H9 (cell line): ENCODE results near the gene SCNN1B. TPM values are rescaled to one million over a fixed set of nuclear protein-coding genes. Genes with fewer than 3 reads are reported as not detected.

Source experiments
- DNase-seq: peaks from one replicate; pipeline ENCODE4 v3.0.0-alpha.2; 2017
- H2AFZ ChIP-seq: one replicate; pipeline ENCODE4 v1.6.1; 2013; ENCODE audit warnings: mild to moderate bottlenecking, low read length, control low read depth, moderate library complexity
- H2AK5ac ChIP-seq: 2 replicates; pipeline ENCODE4 v1.6.1; 2013; ENCODE audit warnings: low read length, control low read depth, mixed read lengths; ENCODE audit not compliant: insufficient read length
- H2BK120ac ChIP-seq: one replicate; pipeline ENCODE4 v1.6.1; 2013; ENCODE audit warnings: low read depth, mild to moderate bottlenecking, low read length, control low read depth, inconsistent platforms; ENCODE audit not compliant: poor library complexity, severe bottlenecking
- H2BK12ac ChIP-seq: 2 replicates; pipeline ENCODE4 v1.6.1; 2013; ENCODE audit warnings: low read length, control low read depth, mixed read lengths, low read depth; ENCODE audit not compliant: insufficient read length
- H2BK15ac ChIP-seq: 2 replicates; pipeline ENCODE4 v1.6.1; 2013; ENCODE audit warnings: low read depth, low read length, control low read depth
- H2BK20ac ChIP-seq: one replicate; pipeline ENCODE4 v1.6.1; 2013; ENCODE audit warnings: low read depth, mild to moderate bottlenecking, low read length, control low read depth, inconsistent platforms; ENCODE audit not compliant: poor library complexity, severe bottlenecking
- H2BK5ac ChIP-seq: 2 replicates; pipeline ENCODE4 v1.6.1; 2013; ENCODE audit warnings: low read length, control low read depth, mixed read lengths; ENCODE audit not compliant: insufficient read length
- H3K14ac ChIP-seq: 2 replicates; pipeline ENCODE4 v1.6.1; 2013; ENCODE audit warnings: low read length, control low read depth; ENCODE audit not compliant: insufficient read depth
- H3K18ac ChIP-seq: 2 replicates; pipeline ENCODE4 v1.6.1; 2013; ENCODE audit warnings: low read depth, mild to moderate bottlenecking, mixed read lengths, low read length, control low read depth; ENCODE audit not compliant: insufficient read length
- H3K23ac ChIP-seq: 2 replicates; pipeline ENCODE4 v1.6.1; 2013; ENCODE audit warnings: low read length, control low read depth, mixed read lengths, low read depth; ENCODE audit not compliant: insufficient read length
- H3K23me2 ChIP-seq: 2 replicates; pipeline ENCODE4 v1.6.1; 2013; ENCODE audit warnings: low read depth, mild to moderate bottlenecking, mixed read lengths, low read length, control low read depth; ENCODE audit not compliant: insufficient read length, poor library complexity, severe bottlenecking
- H3K27ac ChIP-seq: 2 replicates; pipeline ENCODE4 v1.5.1; 2013; ENCODE audit warnings: low read length, control low read depth, mixed read lengths, low read depth; ENCODE audit not compliant: insufficient read length
- H3K27me3 ChIP-seq: 2 replicates; pipeline ENCODE4 v1.6.1; 2013; ENCODE audit warnings: low read length, control low read depth, inconsistent platforms; ENCODE audit not compliant: insufficient read depth
- H3K4ac ChIP-seq: 2 replicates; pipeline ENCODE4 v1.6.1; 2013; ENCODE audit warnings: low read depth, mild to moderate bottlenecking, control low read depth, inconsistent platforms, low read length, moderate library complexity
- H3K4me1 ChIP-seq: 2 replicates; pipeline ENCODE4 v1.6.1; 2013; ENCODE audit warnings: low read length, control low read depth, inconsistent platforms; ENCODE audit not compliant: insufficient read depth
- H3K4me2 ChIP-seq: 2 replicates; pipeline ENCODE4 v1.6.1; 2013; ENCODE audit warnings: low read length, control low read depth, mixed read lengths; ENCODE audit not compliant: insufficient read length, insufficient read depth
- H3K56ac ChIP-seq: 2 replicates; pipeline ENCODE4 v1.6.1; 2013; ENCODE audit warnings: low read depth, mild to moderate bottlenecking, mixed read lengths, low read length, control low read depth; ENCODE audit not compliant: insufficient read length
- H3K79me1 ChIP-seq: 2 replicates; pipeline ENCODE4 v1.6.1; 2013; ENCODE audit warnings: low read depth, mild to moderate bottlenecking, moderate library complexity, low read length, control low read depth, inconsistent platforms; ENCODE audit not compliant: insufficient read depth, poor library complexity, severe bottlenecking
- H3K79me2 ChIP-seq: 2 replicates; pipeline ENCODE4 v1.6.1; 2013; ENCODE audit warnings: low read length, control low read depth, inconsistent platforms; ENCODE audit not compliant: insufficient read depth
- H3K9ac ChIP-seq: 2 replicates; pipeline ENCODE4 v1.6.1; 2013; ENCODE audit warnings: low read length, control low read depth, mixed read lengths; ENCODE audit not compliant: insufficient read length; ENCODE audit errors: extremely low read depth
- H3K9me3 ChIP-seq: one replicate; pipeline ENCODE4 v1.6.1; 2013; ENCODE audit warnings: low read depth, low read length, inconsistent platforms; ENCODE audit not compliant: control insufficient read depth
- H3T11ph ChIP-seq: one replicate; pipeline ENCODE4 v1.6.1; 2013; ENCODE audit warnings: mild to moderate bottlenecking, low read length, control low read depth, inconsistent platforms
- H4K20me1 ChIP-seq: one replicate; pipeline ENCODE4 v1.6.1; 2013; ENCODE audit not compliant: control insufficient read depth, insufficient read length, insufficient read depth
- H4K5ac ChIP-seq: 2 replicates; pipeline ENCODE4 v1.6.1; 2013; ENCODE audit warnings: low read depth, mild to moderate bottlenecking, mixed read lengths, low read length, control low read depth; ENCODE audit not compliant: insufficient read length
- H4K8ac ChIP-seq: replicated peaks from 2 replicates; pipeline ENCODE4 v1.6.1; 2013; ENCODE audit warnings: low read length, control low read depth, mixed read lengths, low read depth; ENCODE audit not compliant: insufficient read length
- H4K91ac ChIP-seq: 2 replicates; pipeline ENCODE4 v1.6.1; 2013; ENCODE audit warnings: low read depth, mild to moderate bottlenecking, moderate library complexity, mixed read lengths, low read length, control low read depth; ENCODE audit not compliant: insufficient read length
- H3K27ac Mint-ChIP-seq, 3 experiments: 2 replicates in 2 of 3; 3 replicates in 1 of 3; pipeline ENCODE4 v1.8.0; 2020 to 2021; ENCODE audit warnings: mixed read lengths in 3 of 3, mild to moderate bottlenecking in 1 of 3, moderate library complexity in 1 of 3
- H3K27me3 Mint-ChIP-seq: 2 replicates; pipeline ENCODE4 v1.8.0; 2021; ENCODE audit warnings: low read depth, mild to moderate bottlenecking, moderate library complexity, mixed read lengths
- H3K36me3 Mint-ChIP-seq, 3 experiments: 2 replicates in 2 of 3; 3 replicates in 1 of 3; pipeline ENCODE4 v1.8.0; 2020 to 2021; ENCODE audit warnings: low read depth in 3 of 3, mixed read lengths in 3 of 3; ENCODE audit not compliant: insufficient read depth in 1 of 3
- H3K4me1 Mint-ChIP-seq, 2 experiments: 2 replicates each; pipeline ENCODE4 v1.8.0; 2020; ENCODE audit warnings: mixed read lengths in 2 of 2
- H3K4me3 Mint-ChIP-seq, 2 experiments: 2 replicates in 1 of 2; 3 replicates in 1 of 2; pipeline ENCODE4 v1.8.0; 2020 to 2021; ENCODE audit warnings: mild to moderate bottlenecking in 2 of 2, mixed read lengths in 2 of 2, moderate library complexity in 1 of 2
- H3K9me3 Mint-ChIP-seq, 2 experiments: 2 replicates in 1 of 2; 3 replicates in 1 of 2; pipeline ENCODE4 v1.8.0; 2020; ENCODE audit warnings: mild to moderate bottlenecking in 2 of 2, mixed read lengths in 2 of 2, moderate library complexity in 1 of 2
- CTCF ChIP-seq: fragments of 200-600 bp; sonication (generic); conservative IDR thresholded peaks from 3 replicates; pipeline ENCODE4 v1.8.0; 2021; ENCODE audit warnings: antibody characterized with exemption, mild to moderate bottlenecking
- WGBS: extraction: QIAGEN DNeasy Blood & Tissue Kit; methylation state at CpG from one replicate; pipeline ENCODE4 v1.1.7; 2013; ENCODE audit warnings: missing lambda C conversion rate, low lambda C conversion rate, mixed read lengths; ENCODE audit not compliant: insufficient read length; ENCODE audit errors: extremely low coverage; 5-methylcytosine and 5-hydroxymethylcytosine counted together
- total RNA-seq: library from RNA; stranded (reverse); gene quantifications from 2 replicates; pipeline ENCODE4 v1.2.1, GENCODE V29; 2021

SCNN1B gene
- total RNA-seq, 1 experiment from 2014 or later: 0.11 TPM

DNA sequence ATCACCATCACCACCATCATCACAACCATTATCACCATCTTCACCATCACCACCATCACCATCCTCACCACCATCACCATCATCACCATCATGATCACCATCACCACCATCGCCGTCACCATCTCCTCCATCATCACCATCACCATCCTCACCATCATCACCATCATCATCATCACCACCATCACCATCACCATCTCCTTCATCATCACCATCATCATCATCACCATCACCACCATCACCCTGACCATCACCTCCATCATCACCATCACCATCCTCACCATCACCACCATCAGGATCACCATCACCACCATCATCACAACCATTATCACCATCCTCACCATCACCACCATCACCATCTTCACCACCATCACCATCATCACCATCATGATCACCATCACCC, 14.1 kb downstream of the SCNN1B start:
- Histone ChIP-seq H3K23ac (no peak overlapping the region), H3K27me3 (no peaks in the 10 kb centered on the region; the same call in 1 of the 2 replicates), H2AFZ (no peak overlapping the region), H3K23me2 (no peaks in the 10 kb centered on the region), H3K79me1 (no peaks in the 10 kb centered on the region), H2BK15ac (no peak overlapping the region), H3K4me2 (no peak overlapping the region), H3K9ac (no peak overlapping the region), H4K91ac (no peak overlapping the region), H4K5ac (no peak overlapping the region), H4K20me1 (no peaks in the 10 kb centered on the region), H3K79me2 (no peaks in the 10 kb centered on the region), H2BK5ac (no peak overlapping the region), H3K4me1 (peaks cover 2% of the 10 kb centered on the region; the same call in 1 of the 2 replicates), H3K14ac (no peak overlapping the region), H3K9me3 (no peaks in the 10 kb centered on the region), H2AK5ac (no peak overlapping the region), H3K4ac (no peak overlapping the region), H2BK120ac (no peak overlapping the region), H2BK20ac (no peak overlapping the region), H3K56ac (no peak overlapping the region), H3K18ac (no peak overlapping the region), H3K27ac (no peak overlapping the region), H2BK12ac (no peak overlapping the region), H4K8ac (no peak overlapping the region), H3T11ph (no peak overlapping the region)
- no peaks in the 10 kb centered on the region for H3K9me3 Mint-ChIP-seq
- no peak for DNase-seq
- H3K27ac Mint-ChIP-seq: no peak overlapping the region
- no peak overlapping the region for H3K4me3 Mint-ChIP-seq
- peaks cover 2% of the 10 kb centered on the region; the same call in 1 of the 2 replicates for H3K27me3 Mint-ChIP-seq
- 100% methylated on average over 2 of the region's 2 CpGs for WGBS
- no peak for TF ChIP-seq CTCF
- H3K4me1 Mint-ChIP-seq: peaks cover 0 to 4% of the 10 kb centered on the region in 2 experiments; a peak in 2 of 4 replicates
- no peaks in the 10 kb centered on the region for H3K36me3 Mint-ChIP-seq
